ENCODE data around the gene LY6G5B. TPM values are rescaled to one million over a fixed set of nuclear protein-coding genes. Genes with fewer than 3 reads are reported as not detected.

The LY6G5B gene
- 9.8 TPM for total RNA-seq

- Histone ChIP-seq H3K4me1 (ENCODE audit: insufficient read depth, low read length) (peaks cover 23% of the 10 kb centered on the region), H3K9me3 (ENCODE audit: low read depth, low read length) (no peaks in the 10 kb centered on the region), H3K27me3 (ENCODE audit: insufficient read depth, low read length) (no peaks in the 10 kb centered on the region), H3K4me3 (ENCODE audit: low read length) (no peak within 1 kb of the TSS)
Observed at GRCh38 chr6:31669676-31670075, at the start of gene LY6G5B. Gene LY6G5B, plus strand, starts transcription at chr6:31669976. Its CDS starts 975 bp downstream, at chr6:31670951.

GRCh38 chr6:31620586-31621319 lies 49.0 kb upstream of the LY6G5B start, which contains the start of gene PRRC2A:
Gene PRRC2A, plus strand, starts transcription at chr6:31620715. Its CDS starts 2,075 bp downstream, at chr6:31622790.
- peak within 1 kb of the TSS; percentile 77 for H3K4me3 ChIP-seq (ENCODE audit: low read length)
- no peaks in the 10 kb centered on the region for H3K9me3 ChIP-seq (ENCODE audit: low read depth, low read length)
- H3K27me3 ChIP-seq (ENCODE audit: insufficient read depth, low read length): no peaks in the 10 kb centered on the region
- peaks cover 55% of the 10 kb centered on the region for H3K4me1 ChIP-seq (ENCODE audit: insufficient read depth, low read length)

GRCh38 chr6:31621320-31621939 lies 48.3 kb upstream of the LY6G5B start:
- Histone ChIP-seq H3K27me3 (ENCODE audit: insufficient read depth, low read length) (no peaks in the 10 kb centered on the region), H3K4me1 (ENCODE audit: insufficient read depth, low read length) (peaks cover 48% of the 10 kb centered on the region), H3K9me3 (ENCODE audit: low read depth, low read length) (no peaks in the 10 kb centered on the region), H3K4me3 (ENCODE audit: low read length) (peak overlapping the region; percentile 77)

GRCh38 chr6:31621991-31622390 lies 47.8 kb upstream of the LY6G5B start:
- no peak overlapping the region for H3K4me3 ChIP-seq (ENCODE audit: low read length)

GRCh38 chr6:31622684-31623091 lies 47.1 kb upstream of the LY6G5B start:
- no peaks in the 10 kb centered on the region for H3K27me3 ChIP-seq (ENCODE audit: insufficient read depth, low read length)
- H3K4me3 ChIP-seq (ENCODE audit: low read length): no peak overlapping the region
- peaks cover 37% of the 10 kb centered on the region for H3K4me1 ChIP-seq (ENCODE audit: insufficient read depth, low read length)
- H3K9me3 ChIP-seq (ENCODE audit: low read depth, low read length): no peaks in the 10 kb centered on the region

More at GRCh38 chr6:31621991-31622390, 47.8 kb upstream of the LY6G5B start:
- no peaks in the 10 kb centered on the region for H3K27me3 ChIP-seq (ENCODE audit: insufficient read depth, low read length)
- H3K4me1 ChIP-seq (ENCODE audit: insufficient read depth, low read length): peaks cover 43% of the 10 kb centered on the region
- H3K9me3 ChIP-seq (ENCODE audit: low read depth, low read length): no peaks in the 10 kb centered on the region

GRCh38 chr6:31624070-31624469 lies 45.7 kb upstream of the LY6G5B start:
- Histone ChIP-seq H3K9me3 (ENCODE audit: low read depth, low read length) (no peaks in the 10 kb centered on the region), H3K27me3 (ENCODE audit: insufficient read depth, low read length) (no peaks in the 10 kb centered on the region), H3K4me3 (ENCODE audit: low read length) (no peak overlapping the region), H3K4me1 (ENCODE audit: insufficient read depth, low read length) (peaks cover 31% of the 10 kb centered on the region)

GRCh38 chr6:31626952-31627351 lies 42.8 kb upstream of the LY6G5B start:
- no peaks in the 10 kb centered on the region for H3K27me3 ChIP-seq (ENCODE audit: insufficient read depth, low read length)
- H3K4me3 ChIP-seq (ENCODE audit: low read length): no peak overlapping the region
- H3K9me3 ChIP-seq (ENCODE audit: low read depth, low read length): no peaks in the 10 kb centered on the region
- H3K4me1 ChIP-seq (ENCODE audit: insufficient read depth, low read length): peaks cover 15% of the 10 kb centered on the region

GRCh38 chr6:31627690-31628287 lies 42.0 kb upstream of the LY6G5B start:
- Histone ChIP-seq H3K4me1 (ENCODE audit: insufficient read depth, low read length) (peaks cover 7% of the 10 kb centered on the region), H3K4me3 (ENCODE audit: low read length) (no peak overlapping the region), H3K27me3 (ENCODE audit: insufficient read depth, low read length) (no peaks in the 10 kb centered on the region), H3K9me3 (ENCODE audit: low read depth, low read length) (no peaks in the 10 kb centered on the region)

GRCh38 chr6:31629014-31629413 lies 40.8 kb upstream of the LY6G5B start:
- Histone ChIP-seq H3K27me3 (ENCODE audit: insufficient read depth, low read length) (no peaks in the 10 kb centered on the region), H3K9me3 (ENCODE audit: low read depth, low read length) (no peaks in the 10 kb centered on the region), H3K4me3 (ENCODE audit: low read length) (no peak overlapping the region), H3K4me1 (ENCODE audit: insufficient read depth, low read length) (no peaks in the 10 kb centered on the region)

- H3K4me1 ChIP-seq (ENCODE audit: insufficient read depth, low read length): no peaks in the 10 kb centered on the region
- H3K27me3 ChIP-seq (ENCODE audit: insufficient read depth, low read length): no peaks in the 10 kb centered on the region
- H3K9me3 ChIP-seq (ENCODE audit: low read depth, low read length): no peaks in the 10 kb centered on the region
- no peak overlapping the region for H3K4me3 ChIP-seq (ENCODE audit: low read length)
Observed at GRCh38 chr6:31630177-31630934, 39.4 kb upstream of the LY6G5B start.

- Histone ChIP-seq H3K4me3 (ENCODE audit: low read length) (no peak overlapping the region), H3K4me1 (ENCODE audit: insufficient read depth, low read length) (no peaks in the 10 kb centered on the region), H3K9me3 (ENCODE audit: low read depth, low read length) (no peaks in the 10 kb centered on the region), H3K27me3 (ENCODE audit: insufficient read depth, low read length) (no peaks in the 10 kb centered on the region)
Observed at GRCh38 chr6:31631209-31631608, 38.6 kb upstream of the LY6G5B start.

GRCh38 chr6:31631681-31632278 lies 38.0 kb upstream of the LY6G5B start:
- Histone ChIP-seq H3K4me3 (ENCODE audit: low read length) (no peak overlapping the region), H3K27me3 (ENCODE audit: insufficient read depth, low read length) (no peaks in the 10 kb centered on the region), H3K4me1 (ENCODE audit: insufficient read depth, low read length) (no peaks in the 10 kb centered on the region), H3K9me3 (ENCODE audit: low read depth, low read length) (no peaks in the 10 kb centered on the region)

GRCh38 chr6:31632279-31632946 lies 37.4 kb upstream of the LY6G5B start:
- Histone ChIP-seq H3K9me3 (ENCODE audit: low read depth, low read length) (no peaks in the 10 kb centered on the region), H3K4me1 (ENCODE audit: insufficient read depth, low read length) (no peaks in the 10 kb centered on the region), H3K4me3 (ENCODE audit: low read length) (no peak overlapping the region), H3K27me3 (ENCODE audit: insufficient read depth, low read length) (no peaks in the 10 kb centered on the region)

- no peaks in the 10 kb centered on the region for H3K9me3 ChIP-seq (ENCODE audit: low read depth, low read length)
- no peaks in the 10 kb centered on the region for H3K27me3 ChIP-seq (ENCODE audit: insufficient read depth, low read length)
- H3K4me1 ChIP-seq (ENCODE audit: insufficient read depth, low read length): no peaks in the 10 kb centered on the region
- H3K4me3 ChIP-seq (ENCODE audit: low read length): no peak overlapping the region
Observed at GRCh38 chr6:31633447-31633846, 36.3 kb upstream of the LY6G5B start.
